Osteoblast (primary cell): ENCODE data around the gene ERCC6L2. TPM values are rescaled to one million over a fixed set of nuclear protein-coding genes. Genes with fewer than 3 reads are reported as not detected.

Experiments used
- DNase-seq: peaks from one replicate; pipeline ENCODE4 v3.0.0; 2011; ENCODE audit warnings: low spot score, mixed read lengths; ENCODE audit not compliant: insufficient read length; ENCODE audit errors: missing footprints
- H2AFZ ChIP-seq: 2 replicates; pipeline ENCODE4 v1.6.0; 2011; ENCODE audit warnings: mild to moderate bottlenecking, low read length
- H3K27ac ChIP-seq: 2 replicates; pipeline ENCODE4 v1.5.1; 2011; ENCODE audit warnings: mild to moderate bottlenecking, low read depth, low read length, moderate library complexity
- H3K27me3 ChIP-seq: 2 replicates; pipeline ENCODE4 v1.6.0; 2012; ENCODE audit warnings: mild to moderate bottlenecking, control low read depth, inconsistent platforms, low read length, moderate library complexity; ENCODE audit not compliant: insufficient read depth
- H3K36me3 ChIP-seq: 2 replicates; pipeline ENCODE4 v1.5.1; 2011; ENCODE audit warnings: mild to moderate bottlenecking, low read length, control low read depth, moderate library complexity; ENCODE audit not compliant: insufficient read depth
- H3K4me1 ChIP-seq: 2 replicates; pipeline ENCODE4 v1.5.1; 2011; ENCODE audit warnings: mild to moderate bottlenecking, low read length, control low read depth, moderate library complexity; ENCODE audit not compliant: insufficient read depth
- H3K4me2 ChIP-seq: 2 replicates; pipeline ENCODE4 v1.6.0; 2011; ENCODE audit warnings: mild to moderate bottlenecking, low read length; ENCODE audit not compliant: insufficient read depth
- H3K4me3 ChIP-seq: fragments of 200-600 bp; sonication (generic); 3 replicates; pipeline ENCODE4 v1.5.1; 2012; ENCODE audit warnings: mild to moderate bottlenecking, low read length, inconsistent platforms; ENCODE audit not compliant: insufficient read depth
- H3K79me2 ChIP-seq: 2 replicates; pipeline ENCODE4 v1.6.0; 2012; ENCODE audit warnings: mild to moderate bottlenecking, low read length, control low read depth, inconsistent platforms; ENCODE audit not compliant: insufficient read depth
- H3K9me3 ChIP-seq: 2 replicates; pipeline ENCODE4 v1.5.1; 2011; ENCODE audit warnings: low read depth, low read length, control low read depth
- H4K20me1 ChIP-seq: 2 replicates; pipeline ENCODE4 v1.6.0; 2012; ENCODE audit warnings: mild to moderate bottlenecking, low read length, control low read depth; ENCODE audit not compliant: insufficient read depth
- CTCF ChIP-seq: IDR thresholded peaks from 2 replicates; pipeline ENCODE4 v1.5.1; 2011; ENCODE audit warnings: mild to moderate bottlenecking, low read depth, low read length, moderate library complexity; ENCODE audit errors: extremely low read depth
- total RNA-seq: library from RNA; depleted of rRNA; stranded (reverse); fragments of >200 nt; gene quantifications from 2 replicates; pipeline ENCODE4 v1.2.3, GENCODE V29; 2012

ERCC6L2 gene
- total RNA-seq, 1 donor, result 77.8 TPM

- Histone ChIP-seq H3K4me1 (no peaks in the 10 kb centered on the region), H3K4me2 (no peak overlapping the region), H3K9me3 (no peaks in the 10 kb centered on the region), H3K79me2 (no peaks in the 10 kb centered on the region), H3K27ac (no peak overlapping the region), H3K36me3 (no peaks in the 10 kb centered on the region), H3K27me3 (no peaks in the 10 kb centered on the region), H3K4me3 (no peak overlapping the region), H2AFZ (no peak overlapping the region), H4K20me1 (no peaks in the 10 kb centered on the region)
- TF ChIP-seq CTCF, result no peak
- no peak for DNase-seq
These were observed 29.7 kb upstream of the ERCC6L2 start for GRCh38 chr9:95845751-95846150.

- H3K4me1 ChIP-seq, result peaks cover 12% of the 10 kb centered on the region
- H2AFZ ChIP-seq, result no peak overlapping the region
- no peak overlapping the region for H3K4me2 ChIP-seq
- H3K79me2 ChIP-seq, result no peaks in the 10 kb centered on the region
- no peaks in the 10 kb centered on the region for H4K20me1 ChIP-seq
- H3K4me3 ChIP-seq, result no peak overlapping the region
- no peaks in the 10 kb centered on the region for H3K9me3 ChIP-seq
- no peak overlapping the region for H3K27ac ChIP-seq
- H3K36me3 ChIP-seq, result no peaks in the 10 kb centered on the region
- H3K27me3 ChIP-seq, result no peaks in the 10 kb centered on the region
- peak; percentile 22 for DNase-seq
- no peak for TF ChIP-seq CTCF
These were observed 26.7 kb upstream of the ERCC6L2 start for GRCh38 chr9:95848764-95849163.

GRCh38 chr9:95852059-95853032 is 23.1 kb upstream of the ERCC6L2 start:
- no peak for TF ChIP-seq CTCF
- Histone ChIP-seq H4K20me1 (no peaks in the 10 kb centered on the region), H3K79me2 (no peaks in the 10 kb centered on the region), H3K36me3 (no peaks in the 10 kb centered on the region), H3K27ac (no peak overlapping the region), H3K27me3 (no peaks in the 10 kb centered on the region), H3K4me1 (peaks cover 23% of the 10 kb centered on the region), H3K9me3 (no peaks in the 10 kb centered on the region), H3K4me3 (peak overlapping the region; percentile 24), H2AFZ (peak overlapping the region; percentile 66), H3K4me2 (peak overlapping the region; percentile 55)
- peak; percentile 39 for DNase-seq

GRCh38 chr9:95854386-95855020 is 21.0 kb upstream of the ERCC6L2 start:
- no peak overlapping the region for H2AFZ ChIP-seq
- H3K79me2 ChIP-seq, result no peaks in the 10 kb centered on the region
- H3K27ac ChIP-seq, result no peak overlapping the region
- H3K27me3 ChIP-seq, result no peaks in the 10 kb centered on the region
- H3K4me3 ChIP-seq, result no peak overlapping the region
- peak; percentile 27 for DNase-seq
- no peaks in the 10 kb centered on the region for H4K20me1 ChIP-seq
- peak overlapping the region; percentile 55 for H3K4me2 ChIP-seq
- H3K4me1 ChIP-seq, result peaks cover 23% of the 10 kb centered on the region
- H3K36me3 ChIP-seq, result no peaks in the 10 kb centered on the region
- no peaks in the 10 kb centered on the region for H3K9me3 ChIP-seq
- TF ChIP-seq CTCF, result no peak
